Measurements from ENCODE around the gene ST3GAL4.

GRCh38 chr11:126456089-126456488 is 100.6 kb downstream of the ST3GAL4 start:
- no peak for TF ChIP-seq EP300 (IDR thresholded peaks at IDR 0.05; ENCODE audit: borderline replicate concordance)
- TF ChIP-seq EGR1 (IDR thresholded peaks at IDR 0.05) = no peak
- no peak for TF ChIP-seq REST (IDR thresholded peaks at IDR 0.05; ENCODE audit: low read depth)
- no peak for TF ChIP-seq TAF1 (IDR thresholded peaks at IDR 0.05; ENCODE audit: low read depth)
- no peak for TF ChIP-seq USF1 (IDR thresholded peaks at IDR 0.05)
- no peak for TF ChIP-seq YY1 (IDR thresholded peaks at IDR 0.05; ENCODE audit: low read depth)
- no peak for TF ChIP-seq CEBPB (IDR thresholded peaks at IDR 0.05)
- TF ChIP-seq RAD21 (IDR thresholded peaks at IDR 0.05; ENCODE audit: low read depth) = no peak
- TF ChIP-seq NFIC (IDR thresholded peaks at IDR 0.05) = no peak
- no peak for TF ChIP-seq MAX (IDR thresholded peaks at IDR 0.05)
- no peak for TF ChIP-seq TEAD4 (IDR thresholded peaks at IDR 0.05)
- TF ChIP-seq FOXM1 (IDR thresholded peaks at IDR 0.05; ENCODE audit: borderline replicate concordance, low read depth) = no peak

All from Ishikawa (cell line).